Thoracic aorta (tissue), 2 donors: ENCODE results near the gene MT4. TPM values are rescaled to one million over a fixed set of nuclear protein-coding genes. Genes with fewer than 3 reads are reported as not detected.

Experiments used
- ATAC-seq: fragments of 150-250 bp; one replicate; pipeline ENCODE4 v1.8.0; 2017; ENCODE audit warnings: low read depth; ENCODE audit not compliant: insufficient number of reproducible peaks, low FRiP score
- DNase-seq: peaks from one replicate; pipeline ENCODE4 v3.0.0-alpha.2; 2020; ENCODE audit warnings: low spot score
- H3K27ac ChIP-seq, 2 donors: fragments of 200-600 bp; sonication (generic); 1 replicate in 1 of 2; 2 replicates in 1 of 2; pipeline ENCODE4 v1.5.1; 2016; ENCODE audit warnings: mild to moderate bottlenecking in 2 of 2, moderate library complexity in 2 of 2
- H3K27me3 ChIP-seq: fragments of 200-600 bp; sonication (generic); replicated peaks from 2 replicates; pipeline ENCODE4 v1.6.0; 2016; ENCODE audit warnings: mild to moderate bottlenecking; ENCODE audit not compliant: insufficient read depth
- H3K36me3 ChIP-seq: fragments of 200-600 bp; sonication (generic); one replicate; pipeline ENCODE4 v1.5.1; 2016
- H3K4me1 ChIP-seq, 2 donors: fragments of 200-600 bp; sonication (generic); 1 replicate in 1 of 2; 2 replicates in 1 of 2; pipeline versions ENCODE4 v1.5.1 to v1.6.0; 2016; ENCODE audit warnings: low read depth in 2 of 2, mild to moderate bottlenecking in 1 of 2; ENCODE audit not compliant: control insufficient read depth in 1 of 2
- H3K4me3 ChIP-seq: fragments of 200-600 bp; sonication (generic); 2 replicates; pipeline ENCODE4 v1.5.1; 2016; ENCODE audit warnings: mild to moderate bottlenecking
- H3K9me3 ChIP-seq: fragments of 200-600 bp; sonication (generic); 2 replicates; pipeline ENCODE4 v1.5.1; 2016
- CTCF ChIP-seq: fragments of 200-600 bp; sonication (generic); IDR thresholded peaks from one replicate; pipeline ENCODE4 v1.5.1; 2019; ENCODE audit warnings: antibody characterized with exemption
- total RNA-seq, 2 donors: library from RNA; depleted of rRNA; stranded (reverse); fragments of >200 nt; gene quantifications; one replicate each; pipeline versions ENCODE4 v1.1.0 to v1.2.3, GENCODE V29; 2016

The MT4 gene
- not detected for total RNA-seq

- TF ChIP-seq CTCF: no peak
- Histone ChIP-seq H3K27me3 (no peaks in the 10 kb centered on the region), H3K4me3 (no peak within 1 kb of the TSS), H3K4me1 (no peaks in the 10 kb centered on the region), H3K36me3 (no peaks in the 10 kb centered on the region), H3K9me3 (no peaks in the 10 kb centered on the region), H3K27ac (no peak within 1 kb of the TSS)
- no peak for ATAC-seq
- no peak for DNase-seq
Observed at GRCh38 chr16:56564793-56565477, at the start of gene MT4. MT4 (plus strand) TSS chr16:56565073; CDS start chr16:56565129, 56 bp downstream.

- Histone ChIP-seq H3K9me3 (no peaks in the 10 kb centered on the region), H3K4me1 (peaks cover 23 to 55% of the 10 kb centered on the region in 2 donors), H3K27me3 (no peaks in the 10 kb centered on the region), H3K27ac (peak overlapping the region in 1 of 2 donors; percentile 27), H3K36me3 (no peaks in the 10 kb centered on the region), H3K4me3 (no peak overlapping the region)
- no peak for TF ChIP-seq CTCF
- ATAC-seq (no peak), DNase-seq (no peak)
Observed at GRCh38 chr16:56515665-56516064, 49.2 kb upstream of the MT4 start.

- Histone ChIP-seq H3K27ac (no peak overlapping the region), H3K9me3 (no peaks in the 10 kb centered on the region), H3K36me3 (no peaks in the 10 kb centered on the region), H3K4me3 (no peak overlapping the region), H3K4me1 (peaks cover 23 to 55% of the 10 kb centered on the region in 2 donors), H3K27me3 (no peaks in the 10 kb centered on the region)
- TF ChIP-seq CTCF: no peak
- no peak for DNase-seq
- no peak for ATAC-seq
Observed at GRCh38 chr16:56517206-56517605, 47.7 kb upstream of the MT4 start.

GRCh38 chr16:56518425-56518824, 46.4 kb upstream of the MT4 start:
- ATAC-seq (peak; percentile 55), DNase-seq (peak; percentile 16)
- no peaks in the 10 kb centered on the region for H3K36me3 ChIP-seq
- no peaks in the 10 kb centered on the region for H3K9me3 ChIP-seq
- H3K4me3 ChIP-seq: peak overlapping the region; percentile 78
- no peak for TF ChIP-seq CTCF
- H3K27ac ChIP-seq: peak overlapping the region in 1 of 2 donors; percentile 66
- H3K27me3 ChIP-seq: no peaks in the 10 kb centered on the region
- H3K4me1 ChIP-seq: peaks cover 23 to 54% of the 10 kb centered on the region in 2 donors

- TF ChIP-seq CTCF: no peak
- Histone ChIP-seq H3K9me3 (no peaks in the 10 kb centered on the region), H3K27me3 (no peaks in the 10 kb centered on the region), H3K27ac (peak within 1 kb of the TSS; percentile 66), H3K4me1 (peaks cover 23 to 43% of the 10 kb centered on the region in 2 donors), H3K4me3 (peak within 1 kb of the TSS; percentile 78), H3K36me3 (no peaks in the 10 kb centered on the region)
- ATAC-seq: peak; percentile 59
- peak; percentile 43 for DNase-seq
Observed at GRCh38 chr16:56519459-56520250, 45.2 kb upstream of the MT4 start, which contains the start of gene BBS2. BBS2 (minus strand) TSS chr16:56520024; CDS start chr16:56519862, 162 bp downstream.
